ENCODE measurements around the gene DENND6A.
A peak's percentile ranks its signal among the peaks of the same experiment; 100 is the strongest.

GRCh38 chr3:57692396-57693147 is at the start of gene DENND6A:
- TF ChIP-seq POLR2AphosphoS5 (IDR thresholded peaks at IDR 0.05; ENCODE audit: low read depth, low read length) = peak; percentile 98
- TF ChIP-seq, protein P1, sequence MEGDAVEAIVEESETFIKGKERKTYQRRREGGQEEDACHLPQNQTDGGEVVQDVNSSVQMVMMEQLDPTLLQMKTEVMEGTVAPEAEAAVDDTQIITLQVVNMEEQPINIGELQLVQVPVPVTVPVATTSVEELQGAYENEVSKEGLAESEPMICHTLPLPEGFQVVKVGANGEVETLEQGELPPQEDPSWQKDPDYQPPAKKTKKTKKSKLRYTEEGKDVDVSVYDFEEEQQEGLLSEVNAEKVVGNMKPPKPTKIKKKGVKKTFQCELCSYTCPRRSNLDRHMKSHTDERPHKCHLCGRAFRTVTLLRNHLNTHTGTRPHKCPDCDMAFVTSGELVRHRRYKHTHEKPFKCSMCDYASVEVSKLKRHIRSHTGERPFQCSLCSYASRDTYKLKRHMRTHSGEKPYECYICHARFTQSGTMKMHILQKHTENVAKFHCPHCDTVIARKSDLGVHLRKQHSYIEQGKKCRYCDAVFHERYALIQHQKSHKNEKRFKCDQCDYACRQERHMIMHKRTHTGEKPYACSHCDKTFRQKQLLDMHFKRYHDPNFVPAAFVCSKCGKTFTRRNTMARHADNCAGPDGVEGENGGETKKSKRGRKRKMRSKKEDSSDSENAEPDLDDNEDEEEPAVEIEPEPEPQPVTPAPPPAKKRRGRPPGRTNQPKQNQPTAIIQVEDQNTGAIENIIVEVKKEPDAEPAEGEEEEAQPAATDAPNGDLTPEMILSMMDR (IDR thresholded peaks at IDR 0.05; ENCODE audit: control extremely low read depth in 1 of 3, insufficient read depth in 1 of 3, low read depth in 1 of 3, low read length in 3 of 3) = no peak
- TF ChIP-seq EGR1 (IDR thresholded peaks at IDR 0.05; ENCODE audit: borderline replicate concordance, low read depth, low read length) = no peak
- no peak for TF ChIP-seq CHD2 (IDR thresholded peaks at IDR 0.05; ENCODE audit: low read length)
- no peak for TF ChIP-seq EZH2 (IDR thresholded peaks at IDR 0.05; ENCODE audit: low read depth, low read length, severe bottlenecking)
- no peak for TF ChIP-seq BCL11A (IDR thresholded peaks at IDR 0.05; ENCODE audit: low read depth in 2 of 2, low read length in 2 of 2)
- no peak for TF ChIP-seq TEAD4 (IDR thresholded peaks at IDR 0.05; ENCODE audit: low read depth, low read length)
- no peak for TF ChIP-seq RAD21 (IDR thresholded peaks at IDR 0.05 in 1 of 2, conservative IDR thresholded peaks at IDR 0.05 in 1 of 2; ENCODE audit: low read depth in 2 of 2, low read length in 2 of 2)
- peak in 1 of 2 experiments; percentile 96; a peak in 2 of 3 replicates for TF ChIP-seq POLR2A (IDR thresholded peaks at IDR 0.05; ENCODE audit: control extremely low read depth in 1 of 2, low read depth in 2 of 2, low read length in 2 of 2)
- no peak for TF ChIP-seq EP300 (IDR thresholded peaks at IDR 0.05; ENCODE audit: borderline replicate concordance in 1 of 2, low read depth in 2 of 2, low read length in 2 of 2)
